DND-41 (cell line): Measurements from ENCODE around the gene TTC33.
"Not testable (repeated sequence)": the region's sequence is repeated elsewhere in the genome, so short reads cannot be mapped to it uniquely, and the experiment has no call there.

Experiments used
- ATAC-seq: fragments of 200-7000 bp; cut with Tn5 transposase; 3 replicates; pipeline ENCODE4 v1.9.1; 2021; ENCODE audit warnings: low read depth; ENCODE audit not compliant: insufficient read depth
- DNase-seq: peaks from one replicate; pipeline ENCODE4 v3.0.0-alpha.2; 2020
- H2AFZ ChIP-seq: 2 replicates; pipeline ENCODE4 v1.6.0; 2012; ENCODE audit warnings: low read depth, low read length
- H3K27ac ChIP-seq: 2 replicates; pipeline ENCODE4 v1.5.1; 2012; ENCODE audit warnings: low read length, inconsistent platforms
- H3K27me3 ChIP-seq: fragments of 200-600 bp; sonication (generic); 2 replicates; pipeline ENCODE4 v1.6.0; 2012; ENCODE audit warnings: low read length, mild to moderate bottlenecking, inconsistent platforms; ENCODE audit not compliant: insufficient read depth, poor library complexity
- H3K36me3 ChIP-seq: 2 replicates; pipeline ENCODE4 v1.5.1; 2012; ENCODE audit warnings: low read length, inconsistent platforms; ENCODE audit not compliant: insufficient read depth
- H3K4me1 ChIP-seq: 2 replicates; pipeline ENCODE4 v1.5.1; 2012; ENCODE audit warnings: mild to moderate bottlenecking, low read length; ENCODE audit not compliant: insufficient read depth
- H3K4me2 ChIP-seq: 2 replicates; pipeline ENCODE4 v1.6.0; 2012; ENCODE audit warnings: mild to moderate bottlenecking, moderate library complexity, low read length, inconsistent platforms; ENCODE audit not compliant: insufficient read depth
- H3K4me3 ChIP-seq, 2 experiments: fragments of 200-600 bp in 1 of 2; shearing (Covaris generic) in 1 of 2; 2 replicates each; pipeline ENCODE4 v1.5.1; 2012 to 2016; ENCODE audit warnings: inconsistent platforms in 2 of 2, low read length in 2 of 2, mild to moderate bottlenecking in 2 of 2, low read depth in 1 of 2, moderate library complexity in 1 of 2
- H3K79me2 ChIP-seq: 2 replicates; pipeline ENCODE4 v1.6.0; 2012; ENCODE audit warnings: low read length, inconsistent platforms; ENCODE audit not compliant: insufficient read depth
- H3K9ac ChIP-seq: 2 replicates; pipeline ENCODE4 v1.6.0; 2012; ENCODE audit warnings: low read depth, mild to moderate bottlenecking, inconsistent platforms, low read length, moderate library complexity
- H3K9me3 ChIP-seq: 2 replicates; pipeline ENCODE4 v1.5.1; 2012; ENCODE audit warnings: low read length, moderate library complexity, mild to moderate bottlenecking, inconsistent platforms; ENCODE audit not compliant: insufficient read depth, severe bottlenecking
- H4K20me1 ChIP-seq: 2 replicates; pipeline ENCODE4 v1.6.0; 2012; ENCODE audit warnings: low read length; ENCODE audit not compliant: insufficient read depth
- CTCF ChIP-seq: IDR thresholded peaks from 2 replicates; pipeline ENCODE4 v1.5.1; 2012; ENCODE audit warnings: borderline replicate concordance, low read length, moderate library complexity, mild to moderate bottlenecking; ENCODE audit not compliant: poor library complexity, severe bottlenecking; ENCODE audit errors: extremely low read depth
- EZH2 ChIP-seq: IDR thresholded peaks from 3 replicates; pipeline ENCODE4 v1.6.1; 2012; ENCODE audit warnings: borderline replicate concordance, low read depth, mild to moderate bottlenecking, moderate library complexity, low read length, inconsistent platforms; ENCODE audit not compliant: severe bottlenecking

Gene TTC33

GRCh38 chr5:40569546-40570270 lies 186.1 kb downstream of the TTC33 start:
- H3K27ac ChIP-seq, result no peak overlapping the region
- H3K9me3 ChIP-seq, result no peaks in the 10 kb centered on the region
- no peaks in the 10 kb centered on the region for H3K27me3 ChIP-seq
- no peaks in the 10 kb centered on the region for H3K36me3 ChIP-seq
- DNase-seq, result no peak
- H3K4me1 ChIP-seq, result no peaks in the 10 kb centered on the region
- H3K4me2 ChIP-seq, result no peak overlapping the region
- H3K79me2 ChIP-seq, result no peaks in the 10 kb centered on the region
- TF ChIP-seq EZH2, result no peak
- no peak for TF ChIP-seq CTCF
- no peak overlapping the region for H3K9ac ChIP-seq
- H3K4me3 ChIP-seq, result no peak overlapping the region
- H4K20me1 ChIP-seq, result no peaks in the 10 kb centered on the region
- H2AFZ ChIP-seq, result no peak overlapping the region
- ATAC-seq, result no peak

- Histone ChIP-seq H4K20me1 (no peaks in the 10 kb centered on the region), H2AFZ (no peak overlapping the region), H3K4me1 (no peaks in the 10 kb centered on the region), H3K4me2 (no peak overlapping the region), H3K79me2 (no peaks in the 10 kb centered on the region), H3K9me3 (no peaks in the 10 kb centered on the region), H3K4me3 (no peak overlapping the region), H3K9ac (no peak overlapping the region), H3K27ac (no peak overlapping the region), H3K36me3 (no peaks in the 10 kb centered on the region), H3K27me3 (no peaks in the 10 kb centered on the region)
- ATAC-seq (no peak), DNase-seq (no peak)
- TF ChIP-seq EZH2 (no peak), CTCF (no peak)
Measured at GRCh38 chr5:40568548-40568947, 187.2 kb downstream of the TTC33 start.

GRCh38 chr5:40563173-40563572 lies 192.6 kb downstream of the TTC33 start:
- H3K9ac ChIP-seq, H3K27ac ChIP-seq, H3K4me1 ChIP-seq, H3K9me3 ChIP-seq, H3K36me3 ChIP-seq, H3K79me2 ChIP-seq, H4K20me1 ChIP-seq, H2AFZ ChIP-seq, DNase-seq, H3K27me3 ChIP-seq, H3K4me2 ChIP-seq, ATAC-seq, H3K4me3 ChIP-seq: not testable (repeated sequence)

- no peaks in the 10 kb centered on the region for H3K79me2 ChIP-seq
- H3K9ac ChIP-seq, result no peak overlapping the region
- DNase-seq (no peak), ATAC-seq (no peak)
- H3K4me1 ChIP-seq, result no peaks in the 10 kb centered on the region
- H3K4me3 ChIP-seq, result no peak overlapping the region
- no peaks in the 10 kb centered on the region for H3K9me3 ChIP-seq
- no peaks in the 10 kb centered on the region for H3K27me3 ChIP-seq
- H3K4me2 ChIP-seq, result no peak overlapping the region
- H2AFZ ChIP-seq, result no peak overlapping the region
- TF ChIP-seq EZH2 (no peak), CTCF (no peak)
- no peaks in the 10 kb centered on the region for H3K36me3 ChIP-seq
- H3K27ac ChIP-seq, result no peak overlapping the region
- no peaks in the 10 kb centered on the region for H4K20me1 ChIP-seq
Measured at GRCh38 chr5:40560474-40561110, 195.2 kb downstream of the TTC33 start.
